NB4 (cell line): ENCODE results near the gene FGF11.

Experiments
- DNase-seq: peaks from one replicate; pipeline ENCODE4 v3.0.0; 2010; ENCODE audit warnings: low read depth
- H3K4me3 ChIP-seq: one replicate; pipeline ENCODE4 v1.5.1; 2011; ENCODE audit warnings: mild to moderate bottlenecking, low read depth, low read length, moderate library complexity
- MYC ChIP-seq: IDR thresholded peaks from 2 replicates; pipeline ENCODE4 v1.6.1; 2011; ENCODE audit warnings: low read depth, low read length
- POLR2A ChIP-seq: IDR thresholded peaks from 2 replicates; pipeline ENCODE4 v1.6.1; 2011; ENCODE audit warnings: mild to moderate bottlenecking; ENCODE audit not compliant: insufficient read length; ENCODE audit errors: extremely low read depth
- TF ChIP-seq, protein P1 (sequence below): IDR thresholded peaks from one replicate; pipeline ENCODE4 v1.5.1; 2012; ENCODE audit warnings: low read depth, low read length
- TF ChIP-seq, protein P2 (sequence below): IDR thresholded peaks from 2 replicates; pipeline ENCODE4 v1.6.1; 2011; ENCODE audit warnings: low read depth, low read length

Gene FGF11

DNA sequence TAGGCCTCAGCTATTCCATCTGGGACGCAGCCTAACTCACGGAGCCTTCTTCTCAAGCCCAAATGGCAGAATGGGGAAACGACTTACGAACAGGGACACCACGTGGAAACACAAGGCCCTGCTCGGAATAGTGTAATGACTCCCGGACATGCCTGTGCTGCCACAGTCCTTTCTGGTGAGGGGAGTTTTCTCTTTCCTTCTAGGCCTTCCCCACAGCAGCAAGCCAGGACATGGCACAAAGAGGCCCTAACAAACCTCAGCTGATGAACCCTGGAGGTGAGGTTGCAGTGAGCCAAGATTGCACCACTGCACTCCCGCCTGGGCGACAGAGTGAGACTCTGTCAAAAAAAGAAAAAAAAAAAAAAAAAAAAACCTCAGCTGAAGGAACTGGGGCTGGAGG lies 24.8 kb downstream of the FGF11 start:
- no peak for DNase-seq
- no peak overlapping the region for H3K4me3 ChIP-seq
- TF ChIP-seq POLR2A, result no peak
- TF ChIP-seq, protein P1, sequence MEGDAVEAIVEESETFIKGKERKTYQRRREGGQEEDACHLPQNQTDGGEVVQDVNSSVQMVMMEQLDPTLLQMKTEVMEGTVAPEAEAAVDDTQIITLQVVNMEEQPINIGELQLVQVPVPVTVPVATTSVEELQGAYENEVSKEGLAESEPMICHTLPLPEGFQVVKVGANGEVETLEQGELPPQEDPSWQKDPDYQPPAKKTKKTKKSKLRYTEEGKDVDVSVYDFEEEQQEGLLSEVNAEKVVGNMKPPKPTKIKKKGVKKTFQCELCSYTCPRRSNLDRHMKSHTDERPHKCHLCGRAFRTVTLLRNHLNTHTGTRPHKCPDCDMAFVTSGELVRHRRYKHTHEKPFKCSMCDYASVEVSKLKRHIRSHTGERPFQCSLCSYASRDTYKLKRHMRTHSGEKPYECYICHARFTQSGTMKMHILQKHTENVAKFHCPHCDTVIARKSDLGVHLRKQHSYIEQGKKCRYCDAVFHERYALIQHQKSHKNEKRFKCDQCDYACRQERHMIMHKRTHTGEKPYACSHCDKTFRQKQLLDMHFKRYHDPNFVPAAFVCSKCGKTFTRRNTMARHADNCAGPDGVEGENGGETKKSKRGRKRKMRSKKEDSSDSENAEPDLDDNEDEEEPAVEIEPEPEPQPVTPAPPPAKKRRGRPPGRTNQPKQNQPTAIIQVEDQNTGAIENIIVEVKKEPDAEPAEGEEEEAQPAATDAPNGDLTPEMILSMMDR, result no peak
- TF ChIP-seq, protein P2, sequence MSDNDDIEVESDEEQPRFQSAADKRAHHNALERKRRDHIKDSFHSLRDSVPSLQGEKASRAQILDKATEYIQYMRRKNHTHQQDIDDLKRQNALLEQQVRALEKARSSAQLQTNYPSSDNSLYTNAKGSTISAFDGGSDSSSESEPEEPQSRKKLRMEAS, result no peak
- no peak for TF ChIP-seq MYC

DNA sequence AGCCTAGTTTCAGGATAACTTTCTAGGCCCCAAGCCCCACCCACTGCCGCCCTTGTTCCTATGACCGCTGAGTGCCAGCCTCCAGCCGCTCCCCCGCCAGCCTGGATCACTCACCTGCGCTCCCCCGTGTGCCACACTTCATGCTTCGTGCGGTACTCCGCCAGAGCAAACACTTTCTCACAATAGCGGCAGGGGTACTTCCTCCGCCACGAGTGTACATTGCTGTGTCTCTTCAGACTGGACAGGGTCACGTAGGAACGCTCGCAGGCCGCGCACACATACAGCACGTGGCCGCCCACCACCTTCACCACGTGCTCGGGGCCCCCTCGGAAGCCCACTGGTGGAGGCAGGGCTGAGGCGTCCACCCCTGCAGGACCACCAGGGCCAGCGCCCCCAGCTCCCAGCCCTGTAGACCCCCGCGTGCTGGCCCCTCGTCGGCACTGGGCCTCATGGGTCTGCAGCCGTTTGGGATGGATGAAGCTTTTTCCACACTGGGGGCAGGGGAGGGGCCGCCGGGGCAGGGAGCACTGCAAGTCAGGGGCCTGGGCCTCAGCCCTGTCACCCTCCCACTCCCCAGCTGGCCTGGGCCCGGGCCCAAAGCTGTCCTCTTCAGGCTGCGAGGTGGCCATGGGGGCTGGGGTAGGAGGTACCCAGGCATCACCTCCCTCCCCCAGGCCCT lies 26.4 kb downstream of the FGF11 start:
- TF ChIP-seq POLR2A, result no peak
- no peak for TF ChIP-seq MYC
- TF ChIP-seq, protein P1, result no peak
- TF ChIP-seq, protein P2, result no peak
- no peak for DNase-seq
- no peak overlapping the region for H3K4me3 ChIP-seq

DNA sequence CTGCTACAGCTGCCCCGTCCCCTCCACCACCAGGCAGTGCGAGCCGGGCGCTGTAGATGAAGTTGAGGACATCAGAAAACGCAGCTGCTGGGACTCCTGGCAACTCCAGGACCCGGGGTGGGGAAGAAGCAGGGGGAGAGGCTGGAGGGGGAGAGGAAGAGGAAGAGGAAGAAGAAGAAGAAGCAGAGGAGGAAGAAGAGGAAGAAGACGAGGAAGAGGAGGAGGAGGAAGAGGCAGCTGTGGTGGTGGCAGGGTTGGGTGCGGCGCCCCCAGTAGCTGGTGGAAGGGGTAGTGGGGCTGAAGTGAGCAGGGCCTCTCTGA lies 27.0 kb downstream of the FGF11 start:
- no peak overlapping the region for H3K4me3 ChIP-seq
- TF ChIP-seq, protein P1, result no peak
- no peak for TF ChIP-seq MYC
- TF ChIP-seq POLR2A, result no peak
- TF ChIP-seq, protein P2, result no peak
- DNase-seq, result no peak

DNA sequence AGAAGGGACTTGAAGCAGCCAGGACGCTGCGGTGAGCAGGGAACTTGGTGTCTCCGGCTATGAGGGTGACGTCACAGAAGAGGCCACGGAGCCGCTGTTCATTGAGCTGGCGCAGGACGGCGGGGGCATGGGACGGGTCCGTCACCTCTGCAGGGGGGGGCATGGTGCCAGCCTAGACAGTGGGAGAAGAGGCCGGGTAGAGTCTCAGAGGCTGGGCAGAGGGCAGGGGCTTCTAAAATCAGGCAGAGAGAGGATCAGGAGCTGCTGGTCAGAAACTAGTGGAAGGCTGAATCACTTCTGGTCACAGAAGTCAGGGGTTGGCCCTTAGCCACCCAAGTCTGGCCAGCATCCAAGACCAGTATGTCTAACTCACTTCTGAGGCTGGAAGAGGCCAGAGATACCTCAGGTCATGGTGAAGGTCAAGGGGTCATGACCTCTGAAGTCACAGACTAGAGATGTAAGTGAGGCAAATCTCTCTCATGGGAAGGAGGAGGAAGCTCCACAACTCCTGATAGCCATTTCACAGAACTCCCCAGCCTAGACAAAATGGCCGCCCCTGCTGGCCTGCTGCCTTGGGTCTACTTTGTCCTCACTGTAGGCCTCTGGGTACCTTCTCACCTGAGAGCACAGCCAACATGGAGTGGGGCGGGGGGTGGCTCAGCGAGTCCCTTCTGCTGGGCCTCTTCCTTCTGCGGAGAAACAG lies 27.5 kb downstream of the FGF11 start:
- no peak overlapping the region for H3K4me3 ChIP-seq
- DNase-seq, result no peak
- TF ChIP-seq, protein P1, result no peak

DNA sequence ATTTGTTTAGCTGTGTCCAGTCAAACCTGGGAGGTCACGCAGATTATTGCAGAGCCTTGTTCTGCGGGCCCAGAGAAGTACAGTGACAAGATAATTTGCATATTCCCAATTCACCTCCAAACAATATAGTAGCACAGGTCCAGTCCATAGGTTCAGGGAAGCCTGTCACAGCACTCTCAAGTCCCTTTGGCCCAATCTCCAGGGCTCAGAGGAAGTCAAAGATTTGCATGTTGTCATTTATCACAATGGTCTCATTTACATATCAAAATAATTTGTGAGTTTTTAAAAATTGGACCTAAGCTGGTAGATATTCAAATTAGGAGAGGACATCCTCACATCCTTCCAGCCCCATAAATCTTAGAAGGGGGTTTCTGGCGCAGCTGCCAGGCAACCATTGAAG lies 28.2 kb downstream of the FGF11 start:
- no peak overlapping the region for H3K4me3 ChIP-seq
- no peak for DNase-seq
- TF ChIP-seq POLR2A, result no peak
- TF ChIP-seq, protein P2, result no peak
- no peak for TF ChIP-seq MYC
- TF ChIP-seq, protein P1, result no peak
